WTC11 (cell line): ENCODE results near the gene HECW1. TPM values are rescaled to one million over a fixed set of nuclear protein-coding genes. Genes with fewer than 3 reads are reported as not detected.
"Not testable (repeated sequence)": the region's sequence is repeated elsewhere in the genome, so short reads cannot be mapped to it uniquely, and the experiment has no call there.

Experiments used
- ATAC-seq: fragments of 200-7000 bp; cut with Tn5 transposase; 2 replicates; pipeline ENCODE4 v1.10.0; 2021; ENCODE audit warnings: mild to moderate bottlenecking, moderate library complexity
- CTCF ChIA-PET: fragments of 300-600 bp; sonication (Branson Sonifier 250); formaldehyde crosslinking; loops from one replicate; lab custom pipeline; 2021; ENCODE audit warnings: antibody characterized with exemption; lab: Charles Lee
- POLR2A ChIA-PET: fragments of 350-600 bp; sonication (Branson Sonifier 250); formaldehyde crosslinking; loops from one replicate; lab custom pipeline; 2021; ENCODE audit warnings: antibody characterized with exemption; lab: Charles Lee
- DNase-seq: peaks from one replicate; pipeline ENCODE4 v3.0.0; 2021; ENCODE audit warnings: low spot score
- H3K27ac Mint-ChIP-seq: 2 replicates; pipeline ENCODE4 v1.8.0; 2021; ENCODE audit warnings: mixed read lengths
- H3K27me3 Mint-ChIP-seq: 2 replicates; pipeline ENCODE4 v1.8.0; 2021; ENCODE audit warnings: low read depth, mild to moderate bottlenecking, moderate library complexity, mixed read lengths
- H3K36me3 Mint-ChIP-seq: 2 replicates; pipeline ENCODE4 v1.8.0; 2021; ENCODE audit warnings: mixed read lengths
- H3K4me1 Mint-ChIP-seq: 2 replicates; pipeline ENCODE4 v1.8.0; 2022; ENCODE audit warnings: mixed read lengths
- H3K4me3 Mint-ChIP-seq: 2 replicates; pipeline ENCODE4 v1.8.0; 2021; ENCODE audit warnings: mild to moderate bottlenecking, moderate library complexity, mixed read lengths
- H3K9me3 Mint-ChIP-seq: 2 replicates; pipeline ENCODE4 v1.8.0; 2021; ENCODE audit warnings: mixed read lengths
- E2F5 ChIP-seq: sonication (generic); formaldehyde crosslinking; IDR thresholded peaks from 2 replicates; pipeline ENCODE4 v1.8.1; 2022; ENCODE audit warnings: mild to moderate bottlenecking, moderate library complexity, missing genetic modification reagents
- GRHL2 ChIP-seq: fragments of 250-450 bp; sonication (Bioruptor Pico); IDR thresholded peaks from 2 replicates; pipeline ENCODE4 v1.8.0; 2022; ENCODE audit warnings: mild to moderate bottlenecking, moderate library complexity; ENCODE audit not compliant: insufficient replicate concordance, severe bottlenecking
- IRF2 ChIP-seq: sonication (generic); formaldehyde crosslinking; IDR thresholded peaks from 2 replicates; pipeline ENCODE4 v1.8.0; 2022; ENCODE audit warnings: low read depth, missing genetic modification reagents, borderline replicate concordance
- NR3C1 ChIP-seq: sonication (generic); formaldehyde crosslinking; conservative IDR thresholded peaks from 2 replicates; pipeline ENCODE4 v1.8.1; 2023; ENCODE audit warnings: low read depth, mild to moderate bottlenecking, missing genetic modification reagents
- PRDM15 ChIP-seq: sonication (generic); formaldehyde crosslinking; IDR thresholded peaks from 2 replicates; pipeline ENCODE4 v1.8.0; 2022; ENCODE audit warnings: missing genetic modification reagents
- PRRX2 ChIP-seq: fragments of 250-450 bp; sonication (Bioruptor Pico); IDR thresholded peaks from 2 replicates; pipeline ENCODE4 v1.8.0; 2021; ENCODE audit warnings: mild to moderate bottlenecking
- SMAD3 ChIP-seq: sonication (generic); formaldehyde crosslinking; IDR thresholded peaks from 2 replicates; pipeline ENCODE4 v1.8.0; 2022; ENCODE audit warnings: missing genetic modification reagents, mild to moderate bottlenecking, borderline replicate concordance
- SMAD4 ChIP-seq: sonication (generic); formaldehyde crosslinking; IDR thresholded peaks from 2 replicates; pipeline ENCODE4 v1.8.0; 2022; ENCODE audit warnings: mild to moderate bottlenecking, missing genetic modification reagents
- TEAD1 ChIP-seq: sonication (generic); formaldehyde crosslinking; IDR thresholded peaks from 2 replicates; pipeline ENCODE4 v1.8.0; 2022; ENCODE audit warnings: mild to moderate bottlenecking, missing genetic modification reagents
- USF2 ChIP-seq: sonication (generic); formaldehyde crosslinking; IDR thresholded peaks from 2 replicates; pipeline ENCODE4 v1.8.1; 2023; ENCODE audit warnings: mild to moderate bottlenecking, missing genetic modification reagents, moderate library complexity
- ZNF121 ChIP-seq: sonication (generic); formaldehyde crosslinking; IDR thresholded peaks from 2 replicates; pipeline ENCODE4 v1.8.0; 2023; ENCODE audit warnings: missing genetic modification reagents
- ZNF263 ChIP-seq: sonication (generic); formaldehyde crosslinking; IDR thresholded peaks from 2 replicates; pipeline ENCODE4 v1.8.1; 2022; ENCODE audit warnings: low read depth, mild to moderate bottlenecking, moderate library complexity, missing genetic modification reagents
- ZNF423 ChIP-seq: fragments of 250-450 bp; sonication (Bioruptor Pico); IDR thresholded peaks from 2 replicates; pipeline ENCODE4 v2.1.2; 2022; ENCODE audit warnings: mild to moderate bottlenecking, moderate library complexity
- total RNA-seq: library from RNA; stranded (reverse); gene quantifications from 3 replicates; pipeline ENCODE4 v1.2.3, GENCODE V29; 2021
- TF ChIP-seq, protein P1 (sequence below): fragments of 250-450 bp; sonication (Bioruptor Pico); IDR thresholded peaks from 2 replicates; pipeline ENCODE4 v1.8.0; 2021; ENCODE audit warnings: mild to moderate bottlenecking
- TF ChIP-seq, protein P2 (sequence below): fragments of 200-600 bp; IDR thresholded peaks from 2 replicates; pipeline ENCODE4 v1.8.0; 2022; ENCODE audit warnings: antibody characterized with exemption

The HECW1 gene
- total RNA-seq, 1 experiment from 2014 or later: 6.1 TPM

DNA sequence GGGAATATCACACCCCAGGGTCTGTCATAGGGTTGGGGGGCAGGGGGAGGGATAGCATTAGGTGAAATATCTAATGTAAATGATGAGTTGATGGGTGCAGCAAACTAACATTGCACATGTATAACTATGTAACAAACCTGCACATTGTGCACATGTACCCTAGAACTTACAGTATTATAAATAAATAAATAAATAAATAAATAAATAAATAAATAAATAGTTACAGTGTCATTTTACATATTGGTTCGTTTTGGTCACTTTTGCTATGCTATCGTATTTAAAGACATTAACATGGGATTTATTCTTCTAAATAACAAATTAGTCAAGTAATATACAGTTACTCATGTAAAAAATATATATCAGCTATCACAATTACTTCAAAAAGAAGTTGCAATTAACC lies 228.7 kb downstream of the HECW1 start (continued):
- TF ChIP-seq ZNF263 (CRISPR knock-in tag): no peak
- TF ChIP-seq, protein P1, sequence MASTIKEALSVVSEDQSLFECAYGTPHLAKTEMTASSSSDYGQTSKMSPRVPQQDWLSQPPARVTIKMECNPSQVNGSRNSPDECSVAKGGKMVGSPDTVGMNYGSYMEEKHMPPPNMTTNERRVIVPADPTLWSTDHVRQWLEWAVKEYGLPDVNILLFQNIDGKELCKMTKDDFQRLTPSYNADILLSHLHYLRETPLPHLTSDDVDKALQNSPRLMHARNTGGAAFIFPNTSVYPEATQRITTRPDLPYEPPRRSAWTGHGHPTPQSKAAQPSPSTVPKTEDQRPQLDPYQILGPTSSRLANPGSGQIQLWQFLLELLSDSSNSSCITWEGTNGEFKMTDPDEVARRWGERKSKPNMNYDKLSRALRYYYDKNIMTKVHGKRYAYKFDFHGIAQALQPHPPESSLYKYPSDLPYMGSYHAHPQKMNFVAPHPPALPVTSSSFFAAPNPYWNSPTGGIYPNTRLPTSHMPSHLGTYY: no peak
- TF ChIP-seq ZNF121 (CRISPR knock-in tag): no peak
- no peak for TF ChIP-seq PRRX2 (CRISPR knock-in tag)
- no peak for TF ChIP-seq GRHL2 (CRISPR knock-in tag)
- TF ChIP-seq E2F5: no peak
- TF ChIP-seq SMAD3: no peak
- no peak for TF ChIP-seq ZNF423 (CRISPR knock-in tag)
- TF ChIP-seq SMAD4 (CRISPR knock-in tag): no peak
- TF ChIP-seq TEAD1 (CRISPR knock-in tag): no peak
- no peak for TF ChIP-seq NR3C1 (CRISPR knock-in tag)
- no peak for TF ChIP-seq USF2

GRCh38 chr7:43343417-43343816 lies 231.0 kb downstream of the HECW1 start:
- ATAC-seq, H3K4me3 Mint-ChIP-seq, H3K27ac Mint-ChIP-seq, H3K4me1 Mint-ChIP-seq, POLR2A ChIA-PET, DNase-seq, H3K27me3 Mint-ChIP-seq, CTCF ChIA-PET: not testable (repeated sequence)
- peaks cover 31% of the 10 kb centered on the region for H3K9me3 Mint-ChIP-seq
- peaks cover 14% of the 10 kb centered on the region for H3K36me3 Mint-ChIP-seq

DNA sequence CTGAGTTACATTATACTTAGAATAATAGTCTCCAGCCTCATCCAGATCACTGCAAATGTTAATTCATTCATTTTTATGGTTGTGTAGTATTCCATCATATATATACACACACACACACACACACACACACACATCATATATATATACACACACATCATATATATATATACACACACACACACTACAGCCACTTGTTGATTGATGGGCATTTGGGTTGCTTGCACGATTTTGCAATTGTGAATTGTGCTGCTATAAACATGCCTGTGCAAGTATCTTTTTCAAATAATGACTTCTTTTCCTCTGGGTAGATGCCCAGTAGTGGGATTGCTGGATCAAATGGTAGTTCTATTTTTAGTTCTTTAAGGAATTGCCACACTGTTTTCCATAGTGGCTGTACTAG lies 233.2 kb downstream of the HECW1 start:
- H3K27ac Mint-ChIP-seq, DNase-seq, ATAC-seq, H3K27me3 Mint-ChIP-seq, POLR2A ChIA-PET, H3K4me3 Mint-ChIP-seq, CTCF ChIA-PET, H3K4me1 Mint-ChIP-seq: not testable (repeated sequence)
- Mint-ChIP-seq H3K9me3 (peaks cover 53% of the 10 kb centered on the region), H3K36me3 (peaks cover 36% of the 10 kb centered on the region)

DNA sequence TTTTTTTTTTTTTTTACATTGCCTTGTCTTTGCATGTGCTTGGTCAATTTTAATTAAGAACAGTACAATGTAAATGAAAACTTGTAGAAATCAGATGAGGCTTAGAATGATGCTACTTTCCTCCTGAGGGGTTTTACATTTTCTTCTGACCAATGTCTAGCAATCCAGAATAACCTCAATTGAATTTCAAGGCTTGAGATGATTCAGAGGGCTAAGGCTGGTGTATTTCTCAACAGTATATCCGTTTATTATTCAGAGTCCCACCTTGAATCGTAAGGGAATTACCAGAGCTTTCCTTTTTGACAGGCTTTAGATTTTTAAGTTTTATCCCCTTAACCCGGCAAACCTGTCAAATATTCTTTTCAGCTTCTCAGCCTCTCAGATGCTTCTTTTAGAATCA lies 239.2 kb downstream of the HECW1 start:
- peaks cover 83% of the 10 kb centered on the region for H3K9me3 Mint-ChIP-seq
- no peak for ATAC-seq
- TF ChIP-seq GRHL2 (CRISPR knock-in tag): no peak
- TF ChIP-seq SMAD3: no peak
- no peak for TF ChIP-seq ZNF423 (CRISPR knock-in tag)
- TF ChIP-seq PRDM15 (CRISPR knock-in tag): no peak
- TF ChIP-seq, protein P2, sequence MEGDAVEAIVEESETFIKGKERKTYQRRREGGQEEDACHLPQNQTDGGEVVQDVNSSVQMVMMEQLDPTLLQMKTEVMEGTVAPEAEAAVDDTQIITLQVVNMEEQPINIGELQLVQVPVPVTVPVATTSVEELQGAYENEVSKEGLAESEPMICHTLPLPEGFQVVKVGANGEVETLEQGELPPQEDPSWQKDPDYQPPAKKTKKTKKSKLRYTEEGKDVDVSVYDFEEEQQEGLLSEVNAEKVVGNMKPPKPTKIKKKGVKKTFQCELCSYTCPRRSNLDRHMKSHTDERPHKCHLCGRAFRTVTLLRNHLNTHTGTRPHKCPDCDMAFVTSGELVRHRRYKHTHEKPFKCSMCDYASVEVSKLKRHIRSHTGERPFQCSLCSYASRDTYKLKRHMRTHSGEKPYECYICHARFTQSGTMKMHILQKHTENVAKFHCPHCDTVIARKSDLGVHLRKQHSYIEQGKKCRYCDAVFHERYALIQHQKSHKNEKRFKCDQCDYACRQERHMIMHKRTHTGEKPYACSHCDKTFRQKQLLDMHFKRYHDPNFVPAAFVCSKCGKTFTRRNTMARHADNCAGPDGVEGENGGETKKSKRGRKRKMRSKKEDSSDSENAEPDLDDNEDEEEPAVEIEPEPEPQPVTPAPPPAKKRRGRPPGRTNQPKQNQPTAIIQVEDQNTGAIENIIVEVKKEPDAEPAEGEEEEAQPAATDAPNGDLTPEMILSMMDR: no peak
- no peak for TF ChIP-seq IRF2 (CRISPR knock-in tag)
- TF ChIP-seq, all 79 proteins: peak for 0
- H3K27me3 Mint-ChIP-seq: no peaks in the 10 kb centered on the region
- POLR2A ChIA-PET: no interaction called here
- peaks cover 68% of the 10 kb centered on the region for H3K36me3 Mint-ChIP-seq
- peaks cover 3% of the 10 kb centered on the region; the same call in 1 of the 2 replicates for H3K4me1 Mint-ChIP-seq
- no peak overlapping the region for H3K4me3 Mint-ChIP-seq
- H3K27ac Mint-ChIP-seq: no peak overlapping the region
- CTCF ChIA-PET: interaction anchor here (1.8 kb wide), 1 partner anchor 88 kb away, joined by 5 read pairs; no protein-coding TSS in a partner anchor
- no peak for DNase-seq
